ENCODE results near the gene ZMYND10.

ZMYND10 gene

GRCh38 chr3:50304601-50305000 lies 40.9 kb downstream of the ZMYND10 start:
- TF ChIP-seq POLR2AphosphoS5 (IDR thresholded peaks at IDR 0.05; ENCODE audit: low read depth, low read length) (no peak), SIN3A (IDR thresholded peaks at IDR 0.05; ENCODE audit: borderline replicate concordance, insufficient read depth, low read length) (no peak)

GRCh38 chr3:50303013-50303815 lies 42.3 kb downstream of the ZMYND10 start, which contains the start of gene HYAL1:
Gene HYAL1 (minus strand): TSS chr3:50303574. CDS start chr3:50302956, 618 bp downstream.
- TF ChIP-seq SIN3A (IDR thresholded peaks at IDR 0.05; ENCODE audit: borderline replicate concordance, insufficient read depth, low read length) (no peak), TAF1 (IDR thresholded peaks at IDR 0.05; ENCODE audit: borderline replicate concordance, insufficient read depth, low read length) (no peak), FOXP2 (optimal IDR thresholded peaks at IDR 0.05; ENCODE audit: borderline replicate concordance, extremely low read depth, extremely low read length, insufficient read depth) (no peak), POLR2AphosphoS5 (IDR thresholded peaks at IDR 0.05; ENCODE audit: low read depth, low read length) (peak; percentile 40; the same call in 1 of the 2 replicates)

- no peak for TF ChIP-seq POLR2AphosphoS5 (IDR thresholded peaks at IDR 0.05; ENCODE audit: low read depth, low read length)
- TF ChIP-seq FOXP2 (optimal IDR thresholded peaks at IDR 0.05; ENCODE audit: borderline replicate concordance, extremely low read depth, extremely low read length, insufficient read depth): no peak
- no peak for TF ChIP-seq REST (IDR thresholded peaks at IDR 0.05; ENCODE audit: insufficient read depth in 1 of 2, low read depth in 2 of 2, low read length in 2 of 2)
- no peak for TF ChIP-seq SIN3A (IDR thresholded peaks at IDR 0.05; ENCODE audit: borderline replicate concordance, insufficient read depth, low read length)
- TF ChIP-seq TAF1 (IDR thresholded peaks at IDR 0.05; ENCODE audit: borderline replicate concordance, insufficient read depth, low read length): no peak
Measured at GRCh38 chr3:50302095-50303012, 43.2 kb downstream of the ZMYND10 start.

- no peak for TF ChIP-seq FOXP2 (optimal IDR thresholded peaks at IDR 0.05; ENCODE audit: borderline replicate concordance, extremely low read depth, extremely low read length, insufficient read depth)
- TF ChIP-seq REST (IDR thresholded peaks at IDR 0.05; ENCODE audit: insufficient read depth in 1 of 2, low read depth in 2 of 2, low read length in 2 of 2): no peak
- TF ChIP-seq POLR2AphosphoS5 (IDR thresholded peaks at IDR 0.05; ENCODE audit: low read depth, low read length): no peak
- TF ChIP-seq SIN3A (IDR thresholded peaks at IDR 0.05; ENCODE audit: borderline replicate concordance, insufficient read depth, low read length): no peak
Measured at GRCh38 chr3:50300681-50301254, 44.8 kb downstream of the ZMYND10 start.

GRCh38 chr3:50299929-50300680 lies 45.4 kb downstream of the ZMYND10 start:
- TF ChIP-seq POLR2AphosphoS5 (IDR thresholded peaks at IDR 0.05; ENCODE audit: low read depth, low read length) (no peak), TAF1 (IDR thresholded peaks at IDR 0.05; ENCODE audit: borderline replicate concordance, insufficient read depth, low read length) (peak; percentile 35; the same call in 1 of the 2 replicates), REST (IDR thresholded peaks at IDR 0.05; ENCODE audit: insufficient read depth in 1 of 2, low read depth in 2 of 2, low read length in 2 of 2) (no peak), FOXP2 (optimal IDR thresholded peaks at IDR 0.05; ENCODE audit: borderline replicate concordance, extremely low read depth, extremely low read length, insufficient read depth) (no peak), SIN3A (IDR thresholded peaks at IDR 0.05; ENCODE audit: borderline replicate concordance, insufficient read depth, low read length) (no peak)
